PFSK-1 (cell line): ENCODE measurements around the gene MBD5.

Experiments used
- FOXP2 ChIP-seq: optimal IDR thresholded peaks from 2 replicates; pipeline ENCODE3; 2011; ENCODE audit warnings: borderline replicate concordance, control low read depth, inconsistent platforms; ENCODE audit not compliant: insufficient read depth; ENCODE audit errors: extremely low read length, extremely low read depth
- POLR2AphosphoS5 ChIP-seq: IDR thresholded peaks from 2 replicates; pipeline ENCODE4 v1.6.1; 2012; ENCODE audit warnings: low read depth, mild to moderate bottlenecking, control low read depth, low read length, moderate library complexity
- REST ChIP-seq, 2 experiments: IDR thresholded peaks; 2 replicates each; pipeline versions ENCODE4 v1.6.1 to v1.8.0; 2011 to 2012; ENCODE audit warnings: low read depth in 2 of 2, low read length in 2 of 2, control low read depth in 1 of 2, inconsistent platforms in 1 of 2, mild to moderate bottlenecking in 1 of 2, moderate library complexity in 1 of 2; ENCODE audit not compliant: insufficient read depth in 1 of 2
- SIN3A ChIP-seq: IDR thresholded peaks from 2 replicates; pipeline ENCODE4 v1.6.1; 2012; ENCODE audit warnings: mild to moderate bottlenecking, low read length, moderate library complexity, borderline replicate concordance; ENCODE audit not compliant: insufficient read depth
- TAF1 ChIP-seq: IDR thresholded peaks from 2 replicates; pipeline ENCODE4 v1.6.1; 2012; ENCODE audit warnings: low read length, control low read depth, borderline replicate concordance; ENCODE audit not compliant: insufficient read depth

The MBD5 gene

GRCh38 chr2:148048475-148049221, 27.8 kb downstream of the MBD5 start:
- no peak for TF ChIP-seq SIN3A
- TF ChIP-seq POLR2AphosphoS5: no peak
- no peak for TF ChIP-seq TAF1
- TF ChIP-seq FOXP2: no peak

GRCh38 chr2:148049284-148049683, 28.4 kb downstream of the MBD5 start:
- no peak for TF ChIP-seq REST (IDR thresholded peaks at IDR 0.05; ENCODE audit: insufficient read depth in 1 of 2, low read depth in 2 of 2, low read length in 2 of 2)
- TF ChIP-seq FOXP2: no peak
- TF ChIP-seq SIN3A: no peak

- TF ChIP-seq SIN3A (no peak), FOXP2 (no peak), TAF1 (no peak), REST (IDR thresholded peaks at IDR 0.05; ENCODE audit: insufficient read depth in 1 of 2, low read depth in 2 of 2, low read length in 2 of 2) (no peak), POLR2AphosphoS5 (no peak)
These were observed 31.8 kb downstream of the MBD5 start for GRCh38 chr2:148052687-148053086.

GRCh38 chr2:148058641-148059040, 37.8 kb downstream of the MBD5 start:
- no peak for TF ChIP-seq POLR2AphosphoS5
- no peak for TF ChIP-seq SIN3A
- TF ChIP-seq REST (IDR thresholded peaks at IDR 0.05; ENCODE audit: insufficient read depth in 1 of 2, low read depth in 2 of 2, low read length in 2 of 2): no peak
- no peak for TF ChIP-seq TAF1
- TF ChIP-seq FOXP2: no peak

- TF ChIP-seq POLR2AphosphoS5 (no peak), SIN3A (no peak), FOXP2 (no peak), REST (IDR thresholded peaks at IDR 0.05; ENCODE audit: insufficient read depth in 1 of 2, low read depth in 2 of 2, low read length in 2 of 2) (no peak), TAF1 (no peak)
These were observed 42.7 kb downstream of the MBD5 start for GRCh38 chr2:148063633-148064032.
